CD8-positive, alpha-beta memory T cell (primary cell): ENCODE results near the gene RHOU. TPM values are rescaled to one million over a fixed set of nuclear protein-coding genes. Genes with fewer than 3 reads are reported as not detected.

Source experiments
- CTCF ChIA-PET: fragments of 350-600 bp; sonication (Branson Sonifier 250); formaldehyde crosslinking; loops from one replicate; lab custom pipeline; 2021; ENCODE audit warnings: antibody characterized with exemption; lab: Charles Lee
- POLR2A ChIA-PET: fragments of 350-600 bp; sonication (Branson Sonifier 250); formaldehyde crosslinking; loops from one replicate; lab custom pipeline; 2021; ENCODE audit warnings: antibody characterized with exemption; lab: Charles Lee
- DNase-seq, 5 donors: peaks; one replicate each; pipeline versions ENCODE4 v3.0.0 to v3.0.0-alpha.2; 2020 to 2022; ENCODE audit warnings: mixed read lengths in 1 of 5
- H3K27ac ChIP-seq: one replicate; pipeline ENCODE4 v1.7.0; 2013; ENCODE audit warnings: low read depth, mild to moderate bottlenecking, low read length, moderate library complexity
- H3K27me3 ChIP-seq: 2 replicates; pipeline ENCODE4 v1.7.0; 2013; ENCODE audit warnings: low read length, mild to moderate bottlenecking; ENCODE audit not compliant: insufficient read depth, poor library complexity, severe bottlenecking
- H3K36me3 ChIP-seq: 2 replicates; pipeline ENCODE4 v1.7.0; 2013; ENCODE audit warnings: mild to moderate bottlenecking, low read length, moderate library complexity; ENCODE audit not compliant: insufficient read depth
- H3K4me1 ChIP-seq: 2 replicates; pipeline ENCODE4 v1.7.0; 2013; ENCODE audit warnings: mild to moderate bottlenecking, low read length, moderate library complexity; ENCODE audit not compliant: insufficient read depth
- H3K4me3 ChIP-seq: 2 replicates; pipeline ENCODE4 v1.7.0; 2013; ENCODE audit warnings: mild to moderate bottlenecking, low read length
- H3K9me3 ChIP-seq: 2 replicates; pipeline ENCODE4 v1.7.0; 2013; ENCODE audit warnings: mild to moderate bottlenecking, low read length
- H3K27ac Mint-ChIP-seq, 8 donors: one replicate each; pipeline ENCODE4 v1.8.0; 2020 to 2021; ENCODE audit warnings: mixed read lengths in 8 of 8, mild to moderate bottlenecking in 6 of 8, inconsistent platforms in 3 of 8, moderate library complexity in 3 of 8
- H3K27me3 Mint-ChIP-seq, 2 donors: one replicate each; pipeline ENCODE4 v1.8.0; 2020 to 2021; ENCODE audit warnings: mixed read lengths in 2 of 2, mild to moderate bottlenecking in 1 of 2, moderate library complexity in 1 of 2
- H3K36me3 Mint-ChIP-seq, 3 donors: one replicate each; pipeline ENCODE4 v1.8.0; 2020 to 2021; ENCODE audit warnings: mixed read lengths in 3 of 3, inconsistent platforms in 1 of 3, mild to moderate bottlenecking in 1 of 3
- H3K4me1 Mint-ChIP-seq, 3 donors: one replicate each; pipeline ENCODE4 v1.8.0; 2020 to 2021; ENCODE audit warnings: mixed read lengths in 3 of 3, inconsistent platforms in 1 of 3, mild to moderate bottlenecking in 1 of 3
- H3K4me3 Mint-ChIP-seq, 7 donors: one replicate each; pipeline ENCODE4 v1.8.0; 2020 to 2021; ENCODE audit warnings: mixed read lengths in 7 of 7, mild to moderate bottlenecking in 6 of 7, moderate library complexity in 4 of 7, inconsistent platforms in 2 of 7
- H3K9me3 Mint-ChIP-seq, 5 donors: one replicate each; pipeline ENCODE4 v1.8.0; 2020 to 2022; ENCODE audit warnings: mixed read lengths in 5 of 5, mild to moderate bottlenecking in 3 of 5, moderate library complexity in 2 of 5, inconsistent platforms in 1 of 5
- polyA plus RNA-seq: library from polyadenylated mRNA; unstranded; fragments of 300-500 nt; fragmentation: Illumina TruSeq; gene quantifications from one replicate; pipeline ENCODE4 v1.2.3, GENCODE V29; 2021
- total RNA-seq, 2 experiments: library from RNA; stranded (reverse); gene quantifications; one replicate each; pipeline ENCODE4 v1.2.3, GENCODE V29; 2021

The RHOU gene
- total and polyA plus RNA-seq, 3 experiments from 2014 or later = 0.64 to 2.3 (median 0.88) TPM

DNA sequence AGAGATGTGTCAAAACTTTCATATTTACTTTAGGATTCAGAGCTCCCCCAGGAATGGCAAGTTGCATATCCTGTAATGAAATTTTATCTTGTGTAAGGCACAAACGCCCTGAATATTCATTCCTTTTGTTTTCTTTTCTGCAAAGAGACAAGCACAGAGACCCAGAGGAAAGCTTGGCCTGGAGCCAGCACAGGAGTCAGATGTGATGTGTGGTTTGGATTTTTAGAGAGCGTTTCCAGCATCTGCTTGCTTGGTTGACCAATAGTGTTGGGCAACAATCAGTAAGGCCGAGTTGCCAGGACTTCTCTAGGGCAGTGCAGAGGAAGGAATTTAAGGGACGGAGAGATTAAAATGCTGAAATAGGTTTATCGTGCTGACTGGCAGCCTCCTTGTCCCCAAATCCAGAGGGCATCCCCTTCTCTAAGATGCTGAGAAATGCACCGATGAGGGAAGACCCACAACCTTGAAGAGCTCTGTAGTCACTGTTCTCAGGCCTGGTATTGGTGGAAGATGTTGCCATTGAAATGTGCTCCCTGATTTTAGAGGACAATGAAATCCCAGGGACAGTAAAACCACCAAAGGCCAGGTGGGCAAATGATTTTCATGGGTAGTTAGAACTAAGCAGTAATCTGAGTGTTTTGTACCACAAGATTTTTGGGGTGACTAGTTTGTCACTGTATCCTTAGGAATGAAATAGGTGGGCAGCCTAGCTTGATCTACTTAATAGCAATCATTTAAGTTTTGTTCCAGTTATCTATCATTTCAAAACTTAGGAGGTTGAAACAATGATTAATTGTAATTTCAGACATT lies 37.9 kb upstream of the RHOU start:
- Mint-ChIP-seq H3K36me3 (peaks cover 0 to 3% (median 2%) of the 10 kb centered on the region in 3 donors), H3K9me3 (peaks cover 0 to 4% (median 4%) of the 10 kb centered on the region in 5 donors), H3K27me3 (peaks cover 0 to 5% of the 10 kb centered on the region in 2 donors), H3K27ac (no peak overlapping the region), H3K4me1 (peaks cover 7 to 10% (median 9%) of the 10 kb centered on the region in 3 donors), H3K4me3 (no peak overlapping the region)
- Histone ChIP-seq H3K4me1 (peaks cover 9% of the 10 kb centered on the region), H3K4me3 (no peak overlapping the region), H3K9me3 (no peaks in the 10 kb centered on the region), H3K27ac (no peak overlapping the region), H3K27me3 (no peaks in the 10 kb centered on the region), H3K36me3 (no peaks in the 10 kb centered on the region)
- no peak for DNase-seq
- CTCF ChIA-PET = no interaction called here
- POLR2A ChIA-PET = no interaction called here

DNA sequence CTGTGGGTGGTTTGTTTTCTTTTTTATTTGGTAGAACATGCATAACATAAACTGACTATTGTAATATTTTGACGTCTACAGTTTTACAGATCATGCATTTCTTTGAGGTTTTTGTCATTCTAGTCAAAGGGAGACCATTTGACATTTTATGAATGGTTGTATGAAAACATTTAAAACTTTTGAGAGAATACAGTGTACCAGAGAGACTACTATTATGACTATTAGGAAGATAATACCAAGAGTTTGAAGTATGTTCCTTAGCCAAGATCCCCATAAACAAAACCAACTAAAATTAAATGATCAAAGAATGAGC lies 37.3 kb upstream of the RHOU start:
- POLR2A ChIA-PET = no interaction called here
- peaks cover 7 to 10% (median 9%) of the 10 kb centered on the region in 3 donors for H3K4me1 Mint-ChIP-seq
- H3K9me3 Mint-ChIP-seq = peaks cover 0 to 10% (median 7%) of the 10 kb centered on the region in 5 donors
- H3K27ac Mint-ChIP-seq = no peak overlapping the region
- Histone ChIP-seq H3K27me3 (no peaks in the 10 kb centered on the region), H3K27ac (no peak overlapping the region), H3K4me1 (peaks cover 9% of the 10 kb centered on the region), H3K9me3 (no peaks in the 10 kb centered on the region), H3K4me3 (no peak overlapping the region), H3K36me3 (no peaks in the 10 kb centered on the region)
- CTCF ChIA-PET = no interaction called here
- no peak overlapping the region for H3K4me3 Mint-ChIP-seq
- DNase-seq = no peak
- peaks cover 0 to 7% (median 2%) of the 10 kb centered on the region in 3 donors for H3K36me3 Mint-ChIP-seq
- H3K27me3 Mint-ChIP-seq = peaks cover 4 to 5% of the 10 kb centered on the region in 2 donors

DNA sequence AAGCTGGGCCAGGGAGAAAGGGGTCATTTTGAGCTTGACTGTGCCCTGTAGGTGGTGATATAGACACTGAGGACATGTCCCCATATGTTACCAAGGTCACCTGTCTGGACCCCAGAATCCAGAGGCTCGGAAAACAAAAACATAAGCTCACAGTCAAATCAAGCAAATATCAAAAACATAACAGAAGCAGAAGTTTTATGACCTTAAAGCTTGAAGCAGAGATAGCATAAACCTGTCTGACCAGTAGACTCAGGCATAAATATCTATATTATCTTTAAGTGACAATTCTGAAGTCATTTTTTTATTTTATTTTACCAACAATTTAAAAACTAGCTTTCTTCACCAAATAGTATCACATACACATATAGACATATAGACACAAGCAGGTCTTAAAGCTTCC lies 32.8 kb upstream of the RHOU start:
- DNase-seq = no peak
- no peaks in the 10 kb centered on the region for H3K4me1 Mint-ChIP-seq

DNA sequence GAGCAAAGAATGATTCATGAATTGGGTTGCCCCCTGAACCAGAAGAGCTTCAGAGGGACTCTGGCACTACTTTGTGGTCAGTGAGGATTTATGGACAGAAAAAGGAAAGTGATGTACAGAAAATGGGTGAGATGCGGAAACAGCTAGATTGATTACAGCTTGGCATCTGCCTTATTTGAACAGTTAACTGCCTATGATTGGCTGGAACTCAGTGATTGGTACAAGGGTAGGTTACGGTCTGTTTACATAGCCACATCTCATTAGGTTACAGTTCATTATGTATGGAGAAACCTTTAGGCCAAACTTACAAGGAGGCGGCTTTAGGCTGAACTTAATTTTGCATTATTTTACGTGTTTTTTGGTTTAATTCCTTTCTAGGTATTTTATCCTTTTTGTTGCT lies 29.0 kb upstream of the RHOU start:
- H3K27ac Mint-ChIP-seq = no peak overlapping the region
- ChIA-PET CTCF (interaction anchor here (2.3 kb wide), 1 partner anchor 522 kb away, joined by 9 read pairs; no protein-coding TSS in a partner anchor), POLR2A (no interaction called here)
- Histone ChIP-seq H3K4me1 (no peaks in the 10 kb centered on the region), H3K36me3 (no peaks in the 10 kb centered on the region), H3K27me3 (no peaks in the 10 kb centered on the region), H3K27ac (no peak overlapping the region), H3K4me3 (no peak overlapping the region), H3K9me3 (no peaks in the 10 kb centered on the region)
- H3K9me3 Mint-ChIP-seq = peaks cover 2 to 10% (median 7%) of the 10 kb centered on the region in 5 donors
- peaks cover 0 to 7% of the 10 kb centered on the region in 2 donors for H3K27me3 Mint-ChIP-seq
- no peak overlapping the region for H3K4me3 Mint-ChIP-seq
- no peak for DNase-seq
- H3K36me3 Mint-ChIP-seq = peaks cover 0 to 12% (median 4%) of the 10 kb centered on the region in 3 donors
- no peaks in the 10 kb centered on the region for H3K4me1 Mint-ChIP-seq

More for the DNA sequence above, 32.8 kb upstream of the RHOU start:
- POLR2A ChIA-PET = no interaction called here
- Histone ChIP-seq H3K9me3 (no peaks in the 10 kb centered on the region), H3K36me3 (no peaks in the 10 kb centered on the region), H3K27ac (no peak overlapping the region), H3K4me3 (no peak overlapping the region), H3K4me1 (no peaks in the 10 kb centered on the region), H3K27me3 (no peaks in the 10 kb centered on the region)
- CTCF ChIA-PET = interaction anchor here (1.0 to 1.7 kb wide), 2 partner anchors 31 to 556 kb away, joined by 3 read pairs; no protein-coding TSS in a partner anchor
- Mint-ChIP-seq H3K27ac (no peak overlapping the region), H3K4me3 (no peak overlapping the region), H3K27me3 (peaks cover 4 to 5% of the 10 kb centered on the region in 2 donors), H3K36me3 (peaks cover 0 to 12% (median 2%) of the 10 kb centered on the region in 3 donors), H3K9me3 (peaks cover 0 to 10% (median 7%) of the 10 kb centered on the region in 5 donors)

DNA sequence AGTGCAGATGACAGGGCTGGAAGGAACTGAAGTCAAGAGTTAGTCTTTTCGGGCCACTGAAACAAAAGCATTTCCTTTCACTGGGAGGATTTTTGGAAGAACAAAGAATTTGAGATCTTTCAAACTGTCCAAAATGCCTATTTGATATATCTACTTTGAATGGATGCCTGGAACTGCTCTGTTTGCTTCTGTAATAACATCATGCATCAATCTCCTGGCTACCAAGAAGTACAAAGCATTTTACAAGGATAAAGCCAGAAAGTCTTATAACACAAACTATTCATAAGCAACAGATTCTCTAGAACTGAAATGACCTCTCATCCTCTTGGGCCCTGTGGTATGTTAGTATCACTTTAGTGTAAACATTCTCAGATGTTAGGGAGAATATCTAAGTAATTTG lies 18.2 kb upstream of the RHOU start:
- H3K36me3 Mint-ChIP-seq = no peaks in the 10 kb centered on the region
- H3K27me3 Mint-ChIP-seq = peaks cover 8 to 14% of the 10 kb centered on the region in 2 donors
- DNase-seq = no peak
- H3K27ac ChIP-seq = no peak overlapping the region
- H3K9me3 Mint-ChIP-seq = no peaks in the 10 kb centered on the region
- H3K4me3 Mint-ChIP-seq = no peak overlapping the region
- H3K27me3 ChIP-seq = no peaks in the 10 kb centered on the region
- CTCF ChIA-PET = no interaction called here
- no peaks in the 10 kb centered on the region for H3K4me1 Mint-ChIP-seq
- POLR2A ChIA-PET = no interaction called here
- H3K4me1 ChIP-seq = no peaks in the 10 kb centered on the region
- no peak overlapping the region for H3K4me3 ChIP-seq
- no peak overlapping the region for H3K27ac Mint-ChIP-seq
- H3K36me3 ChIP-seq = no peaks in the 10 kb centered on the region
- no peaks in the 10 kb centered on the region for H3K9me3 ChIP-seq

DNA sequence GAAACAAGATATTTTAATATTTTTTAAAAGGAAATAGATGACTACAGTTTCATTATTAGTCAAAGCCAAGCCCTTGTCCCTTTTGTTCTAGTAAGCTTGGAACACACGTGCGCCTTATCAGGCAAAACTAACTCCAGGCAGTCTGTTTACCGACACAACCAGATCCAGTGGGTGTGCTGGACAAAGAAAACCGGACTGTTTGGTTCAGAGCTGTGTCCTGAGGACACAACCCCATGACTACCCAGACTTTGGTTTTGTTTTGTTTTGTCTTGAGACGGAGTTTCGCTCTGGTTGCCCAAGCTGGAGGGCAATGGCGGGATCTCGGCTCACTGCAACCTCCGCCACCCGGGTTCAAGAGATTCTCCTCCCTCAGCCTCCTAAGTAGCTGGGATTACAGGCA lies 13.9 kb upstream of the RHOU start:
- POLR2A ChIA-PET = no interaction called here
- H3K36me3 ChIP-seq = no peaks in the 10 kb centered on the region
- no peak overlapping the region for H3K4me3 ChIP-seq
- H3K4me1 Mint-ChIP-seq = no peaks in the 10 kb centered on the region
- no peaks in the 10 kb centered on the region for H3K9me3 ChIP-seq
- H3K36me3 Mint-ChIP-seq = no peaks in the 10 kb centered on the region
- no peak overlapping the region for H3K4me3 Mint-ChIP-seq
- no peak overlapping the region for H3K27ac ChIP-seq
- no peak for DNase-seq
- CTCF ChIA-PET = no interaction called here
- no peak overlapping the region for H3K27ac Mint-ChIP-seq
- H3K27me3 ChIP-seq = no peaks in the 10 kb centered on the region
- H3K27me3 Mint-ChIP-seq = peaks cover 6 to 10% of the 10 kb centered on the region in 2 donors
- no peaks in the 10 kb centered on the region for H3K4me1 ChIP-seq
- H3K9me3 Mint-ChIP-seq = no peaks in the 10 kb centered on the region

DNA sequence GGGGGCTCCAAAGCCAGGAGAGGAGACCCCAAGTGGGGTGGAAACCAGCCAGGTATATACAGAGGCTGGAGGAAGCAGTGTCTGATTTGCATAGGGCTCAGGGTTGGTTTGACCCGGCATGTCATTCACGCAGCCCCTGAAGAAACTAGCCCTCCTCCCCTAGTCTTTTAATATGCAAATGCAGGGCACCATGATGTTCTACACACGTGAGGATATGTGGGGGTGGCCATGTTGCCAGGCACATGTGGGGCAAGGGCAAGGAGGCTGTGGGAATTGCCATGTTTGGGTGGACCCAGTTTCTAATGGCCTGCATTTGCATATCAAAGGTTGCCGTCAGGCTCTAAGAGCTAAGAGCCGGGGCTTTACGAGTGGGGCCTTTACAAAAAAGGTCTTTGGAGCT lies 12.0 kb upstream of the RHOU start:
- no peak overlapping the region for H3K27ac Mint-ChIP-seq
- no peaks in the 10 kb centered on the region for H3K4me1 Mint-ChIP-seq
- ChIA-PET POLR2A (no interaction called here), CTCF (no interaction called here)
- no peak for DNase-seq
- H3K36me3 Mint-ChIP-seq = no peaks in the 10 kb centered on the region
- H3K4me3 Mint-ChIP-seq = no peak overlapping the region
- no peaks in the 10 kb centered on the region for H3K9me3 Mint-ChIP-seq
- Histone ChIP-seq H3K9me3 (no peaks in the 10 kb centered on the region), H3K4me3 (no peak overlapping the region), H3K27me3 (no peaks in the 10 kb centered on the region), H3K4me1 (no peaks in the 10 kb centered on the region), H3K36me3 (no peaks in the 10 kb centered on the region), H3K27ac (no peak overlapping the region)
- H3K27me3 Mint-ChIP-seq = peaks cover 9 to 19% of the 10 kb centered on the region in 2 donors

DNA sequence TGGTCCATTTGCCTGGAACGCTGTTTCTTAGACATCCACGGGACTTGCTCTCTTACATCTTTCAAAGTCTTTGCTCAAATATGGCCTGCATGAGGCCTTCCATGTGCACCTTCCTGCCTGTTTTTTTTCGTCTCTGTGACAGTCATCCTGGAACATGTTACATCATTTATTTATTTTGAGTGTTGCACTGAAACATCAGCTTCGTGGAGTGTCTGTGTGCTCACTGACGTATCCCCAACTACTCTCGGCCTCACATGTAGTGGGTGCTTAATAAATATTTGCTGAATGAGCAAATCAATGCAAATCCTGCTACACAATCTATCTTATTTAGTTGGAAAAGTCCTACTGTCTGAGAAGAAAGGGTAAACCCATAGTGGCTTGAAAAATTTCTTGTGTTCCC lies 11.4 kb upstream of the RHOU start:
- Histone ChIP-seq H3K27me3 (no peaks in the 10 kb centered on the region), H3K4me3 (no peak overlapping the region), H3K9me3 (no peaks in the 10 kb centered on the region), H3K27ac (no peak overlapping the region), H3K36me3 (no peaks in the 10 kb centered on the region), H3K4me1 (no peaks in the 10 kb centered on the region)
- Mint-ChIP-seq H3K4me1 (no peaks in the 10 kb centered on the region), H3K27ac (no peak overlapping the region), H3K27me3 (peaks cover 7 to 13% of the 10 kb centered on the region in 2 donors), H3K9me3 (no peaks in the 10 kb centered on the region), H3K4me3 (no peak overlapping the region), H3K36me3 (no peaks in the 10 kb centered on the region)
- DNase-seq = no peak
- ChIA-PET POLR2A (no interaction called here), CTCF (no interaction called here)
